ENCODE results near the gene HSPA12B.

DNA sequence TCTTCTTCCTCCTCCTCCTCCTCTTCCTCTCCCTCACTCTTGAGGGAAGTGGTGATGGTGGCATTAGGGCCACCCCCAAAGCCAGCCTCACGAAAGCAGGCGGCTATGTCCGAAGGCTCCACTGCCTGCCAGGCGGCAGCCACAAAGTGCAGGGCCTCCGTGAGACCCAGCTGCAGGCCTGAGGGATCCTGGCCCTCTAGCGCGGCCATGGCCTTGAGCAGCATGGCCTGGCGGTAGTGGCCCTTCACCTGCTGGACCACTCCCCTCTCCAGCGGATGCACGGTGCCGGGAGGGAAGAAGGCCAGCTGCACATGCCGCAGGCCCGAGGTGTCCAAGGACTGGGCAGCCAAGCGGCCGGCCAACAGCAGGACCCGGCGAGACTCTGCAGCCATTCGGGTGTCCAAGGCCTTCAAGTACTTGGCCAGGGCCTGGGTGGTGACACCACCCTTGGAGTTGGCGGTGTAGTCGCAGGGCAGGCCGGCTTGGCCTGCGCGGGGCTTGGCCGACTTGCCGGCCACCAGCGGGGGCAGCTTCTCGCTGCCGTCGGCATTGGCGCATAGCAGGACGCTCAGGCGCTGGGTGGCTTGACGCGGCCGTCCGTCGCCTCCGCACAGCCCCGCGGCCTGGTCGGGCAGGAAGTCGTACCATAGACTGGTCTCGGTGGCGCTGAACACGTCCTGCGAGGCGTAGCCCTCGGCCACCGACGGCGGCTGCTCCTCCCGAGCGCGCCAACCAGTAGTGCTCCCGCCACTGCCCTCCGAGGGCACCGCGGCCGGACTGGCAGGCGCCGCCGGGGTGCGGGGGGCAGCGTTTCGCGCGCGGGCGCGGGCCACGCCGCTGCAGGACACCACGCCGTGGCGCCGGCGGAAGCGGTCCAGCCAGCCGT is 53.0 kb downstream of the HSPA12B start:
- TF ChIP-seq, protein P1, sequence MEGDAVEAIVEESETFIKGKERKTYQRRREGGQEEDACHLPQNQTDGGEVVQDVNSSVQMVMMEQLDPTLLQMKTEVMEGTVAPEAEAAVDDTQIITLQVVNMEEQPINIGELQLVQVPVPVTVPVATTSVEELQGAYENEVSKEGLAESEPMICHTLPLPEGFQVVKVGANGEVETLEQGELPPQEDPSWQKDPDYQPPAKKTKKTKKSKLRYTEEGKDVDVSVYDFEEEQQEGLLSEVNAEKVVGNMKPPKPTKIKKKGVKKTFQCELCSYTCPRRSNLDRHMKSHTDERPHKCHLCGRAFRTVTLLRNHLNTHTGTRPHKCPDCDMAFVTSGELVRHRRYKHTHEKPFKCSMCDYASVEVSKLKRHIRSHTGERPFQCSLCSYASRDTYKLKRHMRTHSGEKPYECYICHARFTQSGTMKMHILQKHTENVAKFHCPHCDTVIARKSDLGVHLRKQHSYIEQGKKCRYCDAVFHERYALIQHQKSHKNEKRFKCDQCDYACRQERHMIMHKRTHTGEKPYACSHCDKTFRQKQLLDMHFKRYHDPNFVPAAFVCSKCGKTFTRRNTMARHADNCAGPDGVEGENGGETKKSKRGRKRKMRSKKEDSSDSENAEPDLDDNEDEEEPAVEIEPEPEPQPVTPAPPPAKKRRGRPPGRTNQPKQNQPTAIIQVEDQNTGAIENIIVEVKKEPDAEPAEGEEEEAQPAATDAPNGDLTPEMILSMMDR (IDR thresholded peaks at IDR 0.05): no peak
- TF ChIP-seq EP300 (IDR thresholded peaks at IDR 0.05; ENCODE audit: low read depth): no peak
- no peak for TF ChIP-seq POLR2A (IDR thresholded peaks at IDR 0.05)
